Measurements from ENCODE around the gene DLGAP1.

- no peak for TF ChIP-seq CTCF (IDR thresholded peaks at IDR 0.05; ENCODE audit: poor library complexity, severe bottlenecking)
- no peak for TF ChIP-seq EZH2 (IDR thresholded peaks at IDR 0.05; ENCODE audit: borderline replicate concordance, insufficient read depth, low read length, poor library complexity, severe bottlenecking)
- TF ChIP-seq SMC3 (conservative IDR thresholded peaks at IDR 0.05; ENCODE audit: poor library complexity): no peak
- TF ChIP-seq EP300 (conservative IDR thresholded peaks at IDR 0.05; ENCODE audit: poor library complexity, severe bottlenecking): no peak
- no peak for TF ChIP-seq RAD21 (conservative IDR thresholded peaks at IDR 0.05)
- TF ChIP-seq POLR2AphosphoS5 (IDR thresholded peaks at IDR 0.05): no peak
Observed at GRCh38 chr18:3463051-3463450, 992.1 kb downstream of the DLGAP1 start.

Measured in neural cell (in vitro differentiated cells).